GDM1 (cell line): ENCODE results near the gene TFEC.
"Not testable (repeated sequence)": the region's sequence is repeated elsewhere in the genome, so short reads cannot be mapped to it uniquely, and the experiment has no call there.

Experiments used
- DNase-seq: peaks from one replicate; lab custom pipeline; 2025; lab: John Stamatoyannopoulos, UW

Gene TFEC

GRCh38 chr7:115988401-115988800 lies 42.2 kb downstream of the TFEC start:
- no peak for DNase-seq

- no peak for DNase-seq
These were observed 43.1 kb downstream of the TFEC start for GRCh38 chr7:115987486-115987885.

GRCh38 chr7:115984105-115984504 lies 46.5 kb downstream of the TFEC start:
- DNase-seq: no peak

GRCh38 chr7:115980159-115980558 lies 50.4 kb downstream of the TFEC start:
- DNase-seq: no peak

- DNase-seq: no peak
These were observed 53.9 kb downstream of the TFEC start for GRCh38 chr7:115976651-115977050.

- no peak for DNase-seq
These were observed 54.8 kb downstream of the TFEC start for GRCh38 chr7:115975766-115976165.

GRCh38 chr7:115973406-115973805 lies 57.2 kb downstream of the TFEC start:
- DNase-seq: no peak

GRCh38 chr7:115971506-115971905 lies 59.1 kb downstream of the TFEC start:
- no peak for DNase-seq

- DNase-seq: no peak
These were observed 62.0 kb downstream of the TFEC start for GRCh38 chr7:115968596-115968995.

- no peak for DNase-seq
These were observed 62.4 kb downstream of the TFEC start for GRCh38 chr7:115968171-115968570.

- no peak for DNase-seq
These were observed 64.6 kb downstream of the TFEC start for GRCh38 chr7:115965796-115966475.

GRCh38 chr7:115965236-115965635 lies 65.3 kb downstream of the TFEC start:
- no peak for DNase-seq

GRCh38 chr7:115964799-115965198 lies 65.8 kb downstream of the TFEC start:
- no peak for DNase-seq

- no peak for DNase-seq
These were observed 68.2 kb downstream of the TFEC start for GRCh38 chr7:115962340-115962739.

- no peak for DNase-seq
These were observed 76.8 kb downstream of the TFEC start for GRCh38 chr7:115953592-115954255.

- no peak for DNase-seq
These were observed 77.7 kb downstream of the TFEC start for GRCh38 chr7:115952832-115953231.

- DNase-seq: no peak
These were observed 79.0 kb downstream of the TFEC start for GRCh38 chr7:115951547-115951946.

- DNase-seq: no peak
These were observed 88.8 kb downstream of the TFEC start for GRCh38 chr7:115941703-115942268.

- no peak for DNase-seq
These were observed 90.0 kb downstream of the TFEC start for GRCh38 chr7:115940460-115941060.

GRCh38 chr7:115937960-115938359 lies 92.6 kb downstream of the TFEC start:
- DNase-seq: no peak

- no peak for DNase-seq
These were observed 97.1 kb downstream of the TFEC start for GRCh38 chr7:115933471-115933870.

- DNase-seq: no peak
These were observed 97.7 kb downstream of the TFEC start for GRCh38 chr7:115932880-115933279.

GRCh38 chr7:115930184-115930583 lies 100.4 kb downstream of the TFEC start:
- DNase-seq: not testable (repeated sequence)
